C4-2B (cell line): ENCODE data around the gene PITPNM3.

ENCODE experiments used
- H3K27ac ChIP-seq: fragments of 450-650 bp; 2 replicates; pipeline ENCODE4 v1.5.1; 2017
- CTCF ChIP-seq: fragments of 450-650 bp; conservative IDR thresholded peaks from 2 replicates; pipeline ENCODE4 v1.5.1; 2017; ENCODE audit warnings: mild to moderate bottlenecking
- ZFX ChIP-seq: fragments of 450-650 bp; IDR thresholded peaks from 2 replicates; pipeline ENCODE4 v1.6.1; 2017

PITPNM3 gene

GRCh38 chr17:6531575-6531974 is 24.8 kb downstream of the PITPNM3 start:
- TF ChIP-seq ZFX (no peak), CTCF (no peak)
- H3K27ac ChIP-seq, result no peak overlapping the region

GRCh38 chr17:6530324-6530920 is 25.9 kb downstream of the PITPNM3 start:
- H3K27ac ChIP-seq, result no peak overlapping the region
- TF ChIP-seq CTCF (no peak), ZFX (no peak)

GRCh38 chr17:6528557-6528956 is 27.8 kb downstream of the PITPNM3 start:
- TF ChIP-seq CTCF (no peak), ZFX (no peak)

GRCh38 chr17:6526362-6527152 is 29.8 kb downstream of the PITPNM3 start:
- H3K27ac ChIP-seq, result no peak overlapping the region
- TF ChIP-seq CTCF (no peak), ZFX (no peak)

More at GRCh38 chr17:6528557-6528956, 27.8 kb downstream of the PITPNM3 start:
- no peak overlapping the region for H3K27ac ChIP-seq

- TF ChIP-seq CTCF (no peak), ZFX (no peak)
- no peak overlapping the region for H3K27ac ChIP-seq
Observed at GRCh38 chr17:6525731-6526130, 30.6 kb downstream of the PITPNM3 start.

GRCh38 chr17:6525141-6525540 is 31.2 kb downstream of the PITPNM3 start:
- TF ChIP-seq ZFX (no peak), CTCF (no peak)
- no peak overlapping the region for H3K27ac ChIP-seq

- TF ChIP-seq ZFX (no peak), CTCF (no peak)
- H3K27ac ChIP-seq, result no peak overlapping the region
Observed at GRCh38 chr17:6524520-6524919, 31.8 kb downstream of the PITPNM3 start.
